SIG-M5 (cell line): ENCODE results near the gene SLC13A2.
"Not testable (repeated sequence)": the region's sequence is repeated elsewhere in the genome, so short reads cannot be mapped to it uniquely, and the experiment has no call there.

ENCODE experiments used
- DNase-seq: peaks from one replicate; lab custom pipeline; 2025; lab: John Stamatoyannopoulos, UW

Gene SLC13A2, protein sequence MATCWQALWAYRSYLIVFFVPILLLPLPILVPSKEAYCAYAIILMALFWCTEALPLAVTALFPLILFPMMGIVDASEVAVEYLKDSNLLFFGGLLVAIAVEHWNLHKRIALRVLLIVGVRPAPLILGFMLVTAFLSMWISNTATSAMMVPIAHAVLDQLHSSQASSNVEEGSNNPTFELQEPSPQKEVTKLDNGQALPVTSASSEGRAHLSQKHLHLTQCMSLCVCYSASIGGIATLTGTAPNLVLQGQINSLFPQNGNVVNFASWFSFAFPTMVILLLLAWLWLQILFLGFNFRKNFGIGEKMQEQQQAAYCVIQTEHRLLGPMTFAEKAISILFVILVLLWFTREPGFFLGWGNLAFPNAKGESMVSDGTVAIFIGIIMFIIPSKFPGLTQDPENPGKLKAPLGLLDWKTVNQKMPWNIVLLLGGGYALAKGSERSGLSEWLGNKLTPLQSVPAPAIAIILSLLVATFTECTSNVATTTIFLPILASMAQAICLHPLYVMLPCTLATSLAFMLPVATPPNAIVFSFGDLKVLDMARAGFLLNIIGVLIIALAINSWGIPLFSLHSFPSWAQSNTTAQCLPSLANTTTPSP

DNA sequence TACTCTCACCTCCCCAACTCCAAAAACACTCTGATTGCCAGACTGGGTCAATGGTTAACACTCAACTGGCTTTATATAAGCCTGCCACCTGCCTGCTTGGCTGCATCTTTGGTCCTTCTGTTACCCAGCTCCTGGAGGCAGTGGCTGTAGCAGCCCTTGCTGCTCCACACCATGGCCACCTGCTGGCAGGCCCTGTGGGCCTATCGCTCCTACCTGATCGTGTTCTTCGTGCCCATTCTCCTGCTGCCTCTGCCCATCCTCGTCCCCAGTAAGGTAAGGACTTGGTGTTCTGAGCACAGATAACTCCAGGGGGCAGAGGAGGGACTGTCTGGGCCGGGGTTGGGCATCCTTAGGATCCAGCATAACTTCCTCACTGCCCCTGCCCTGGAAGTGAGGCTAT lies at the start of gene SLC13A2:
TSS of gene SLC13A2 (plus strand) at position 103 of the 400 bp plus-strand sequence. CDS start at position 172, 69 bp downstream.
- DNase-seq: no peak

DNA sequence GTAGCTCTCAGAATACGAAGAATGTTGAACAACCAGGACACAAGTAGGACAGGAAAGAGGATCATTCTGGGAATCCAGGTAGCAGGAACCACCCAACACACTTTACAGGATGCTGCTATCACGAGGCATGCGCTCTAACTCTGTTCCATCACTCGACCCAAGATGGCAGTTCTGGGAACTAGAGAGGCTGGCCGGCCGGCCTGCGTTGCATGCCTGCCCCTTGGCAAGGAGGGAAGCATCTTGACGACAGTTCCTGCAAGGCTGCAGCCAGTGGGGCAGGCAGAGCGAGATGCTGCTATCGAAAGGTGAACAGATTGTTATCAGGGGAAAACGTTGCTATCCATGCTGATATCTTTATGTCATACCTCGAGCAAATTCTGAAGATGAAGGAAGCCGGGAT lies 48.2 kb upstream of the SLC13A2 start:
- no peak for DNase-seq

DNA sequence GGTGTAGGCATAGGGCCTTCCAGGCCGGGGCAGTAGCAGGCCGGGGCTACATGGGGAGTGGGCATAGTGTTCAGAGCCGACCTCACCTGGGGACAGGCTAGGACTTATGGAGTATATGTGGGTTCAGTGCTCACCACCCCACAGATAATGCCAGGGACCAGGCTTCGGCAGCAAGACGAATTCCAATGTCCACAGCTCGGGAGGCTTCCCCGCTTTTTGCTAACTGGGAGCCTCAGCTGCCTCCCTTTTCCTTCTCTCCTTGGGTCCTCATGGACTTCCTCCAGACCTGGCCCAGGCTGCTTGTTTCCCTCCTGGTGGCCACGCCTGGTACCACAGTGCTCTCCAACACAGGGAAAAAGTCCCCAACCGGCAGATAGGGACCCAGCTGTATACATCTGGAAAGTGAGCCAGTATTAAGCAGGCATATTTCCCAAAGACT lies 47.3 kb upstream of the SLC13A2 start:
- DNase-seq: no peak

DNA sequence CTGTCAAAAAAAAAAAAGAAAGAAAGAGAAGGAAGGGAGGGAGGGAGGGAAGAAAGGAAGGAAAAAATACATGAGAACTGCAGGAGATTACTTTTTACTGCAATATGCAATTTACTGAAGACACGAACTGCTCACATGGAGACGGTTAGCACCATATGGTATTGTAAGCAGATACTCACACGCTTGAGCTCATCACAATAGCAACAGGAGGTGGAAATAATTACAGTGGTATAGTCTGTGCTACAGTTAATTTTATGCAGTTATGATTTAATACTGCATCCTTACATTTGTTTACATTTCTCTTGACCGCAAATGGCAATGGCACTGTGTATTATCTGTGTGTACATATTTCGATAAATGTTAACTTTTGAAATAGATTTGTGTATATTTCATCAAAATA lies 46.1 kb upstream of the SLC13A2 start:
- no peak for DNase-seq

DNA sequence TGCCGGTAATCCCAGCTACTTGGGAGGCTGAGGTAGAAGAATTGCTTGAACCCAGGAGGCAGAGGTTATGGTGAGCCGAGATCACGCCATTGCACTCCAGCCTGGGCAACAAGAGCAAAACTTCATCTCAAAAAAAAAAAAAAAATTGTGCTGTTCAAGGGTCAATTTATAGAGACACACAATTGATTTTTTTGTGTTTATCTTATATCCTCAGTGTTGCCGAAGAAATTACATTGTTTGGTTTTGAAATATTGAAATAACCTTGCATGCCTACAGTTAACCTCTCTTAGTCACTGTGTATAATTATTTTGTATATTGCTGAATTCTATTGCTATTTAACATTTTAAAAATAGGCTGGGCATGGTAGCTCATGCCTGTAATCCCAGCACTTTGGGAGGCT lies 45.5 kb upstream of the SLC13A2 start:
- DNase-seq: not testable (repeated sequence)

DNA sequence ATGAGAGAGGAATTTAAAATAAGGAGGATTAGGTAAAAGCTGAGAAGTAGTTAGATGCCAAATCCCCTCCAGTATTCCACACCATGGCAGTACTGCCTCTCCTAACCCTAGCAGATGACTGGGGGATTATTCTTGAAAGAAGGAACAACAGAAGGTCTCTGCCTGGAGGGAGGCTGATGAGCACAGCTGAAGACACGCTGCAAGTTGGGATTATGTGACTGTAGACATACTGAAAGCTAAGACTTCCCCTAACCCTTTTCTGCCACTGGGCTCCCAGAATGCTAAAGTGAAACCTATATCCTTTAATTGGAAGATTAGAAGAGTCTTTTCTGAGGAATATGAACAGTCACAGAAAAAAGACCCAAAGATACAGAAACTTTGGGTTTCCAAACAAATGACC lies 39.7 kb upstream of the SLC13A2 start:
- DNase-seq: no peak

DNA sequence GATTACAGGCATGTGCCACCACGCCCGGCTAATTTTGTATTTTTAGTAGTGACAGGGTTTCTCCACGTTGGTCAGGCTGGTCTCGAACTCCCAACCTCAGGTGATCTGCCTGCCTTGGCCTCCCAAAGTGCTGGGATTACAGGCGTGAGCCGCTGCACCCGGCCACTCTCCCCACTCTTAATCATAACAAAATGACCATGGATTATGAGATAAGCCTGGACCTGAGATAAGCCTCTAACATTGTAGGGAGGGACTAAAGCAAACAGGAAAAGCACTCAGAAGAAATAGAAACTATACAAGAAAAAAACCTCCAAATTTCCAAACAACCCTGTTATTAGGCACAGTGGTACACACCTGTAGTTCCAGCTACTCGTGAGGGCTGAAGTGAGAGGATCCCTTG lies 39.1 kb upstream of the SLC13A2 start:
- not testable (repeated sequence) for DNase-seq

DNA sequence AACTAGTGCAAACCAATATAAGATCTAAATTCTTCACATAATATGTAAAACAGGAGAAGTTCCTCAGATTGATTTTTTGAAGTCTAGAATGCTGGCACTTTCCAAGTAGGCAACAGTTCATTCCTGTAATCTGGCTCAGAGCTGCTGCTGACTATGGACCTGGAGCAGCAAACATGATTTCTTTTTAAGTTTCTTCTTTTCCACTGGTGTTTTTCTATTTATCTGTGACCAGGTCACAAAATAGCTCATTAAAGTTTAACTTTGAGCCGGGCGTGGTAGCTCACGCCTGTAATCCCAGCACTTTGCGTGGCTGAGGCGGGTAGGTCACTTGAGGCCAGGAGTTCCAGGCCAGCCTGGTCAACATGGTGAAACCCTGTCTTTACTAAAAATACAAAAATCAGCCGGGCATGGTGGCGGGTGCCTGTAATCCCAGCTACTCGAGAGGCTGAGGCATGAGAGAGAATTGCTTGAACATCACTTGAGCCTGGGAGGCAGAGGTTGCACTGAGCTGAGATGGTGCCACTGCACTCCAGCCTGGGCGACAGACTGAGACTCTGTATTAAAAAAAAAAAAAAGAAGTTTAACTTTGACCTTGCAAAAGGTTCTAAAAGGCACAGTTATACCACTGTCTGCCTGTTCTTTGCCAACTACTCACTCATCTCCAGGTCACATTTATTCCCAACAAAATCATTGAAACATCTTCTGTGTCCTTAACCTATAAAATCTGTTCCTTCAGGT lies 29.4 kb upstream of the SLC13A2 start:
- no peak for DNase-seq

DNA sequence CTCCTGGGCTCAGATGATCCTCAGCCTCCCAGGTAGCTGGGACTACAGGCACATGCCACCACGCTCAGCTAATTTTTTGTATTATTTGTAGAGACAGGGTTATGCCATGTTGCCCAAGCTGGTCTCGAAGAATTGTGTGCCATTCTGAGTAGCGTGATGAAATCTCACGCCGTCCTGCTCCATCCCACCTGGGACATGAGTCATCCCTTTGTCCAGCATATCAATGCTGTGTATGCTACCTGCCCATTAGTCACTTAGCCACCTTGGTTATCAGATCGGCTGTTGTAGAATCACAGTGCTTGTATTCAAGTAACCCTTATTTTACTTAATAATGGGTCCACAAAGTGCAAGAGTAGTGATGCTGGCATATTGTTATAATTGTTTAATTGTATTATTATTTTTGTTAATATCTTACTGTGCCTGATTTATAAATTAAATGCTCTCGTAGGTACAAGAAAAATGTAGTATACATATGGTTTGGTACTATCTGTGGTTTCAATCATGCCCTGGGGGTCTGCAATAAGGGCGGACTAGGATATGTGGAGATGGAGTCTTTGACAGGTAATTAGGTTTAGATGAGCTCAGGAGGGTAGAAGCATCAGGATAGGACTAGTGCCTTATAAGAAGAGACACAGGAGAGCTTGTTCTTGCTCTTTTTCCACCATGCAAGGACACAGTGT lies 26.6 kb upstream of the SLC13A2 start:
- DNase-seq: no peak

DNA sequence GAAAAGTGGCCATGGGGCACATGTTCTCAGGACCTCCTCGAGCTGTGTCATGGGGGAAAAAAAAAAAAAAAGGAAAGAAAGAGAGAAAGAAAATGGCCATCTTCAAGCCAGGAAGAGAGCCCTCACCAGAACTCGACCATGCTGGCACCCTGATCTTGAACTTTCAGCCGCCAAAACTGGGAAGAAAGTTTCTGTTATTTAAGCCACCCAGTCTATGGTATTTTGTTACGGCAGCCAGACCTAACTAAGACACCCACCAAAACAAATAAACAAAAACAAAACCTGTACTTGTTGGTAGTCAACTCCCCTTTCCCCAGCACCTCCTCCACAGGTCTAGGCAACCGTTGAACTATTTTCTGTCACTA lies 26.1 kb upstream of the SLC13A2 start:
- DNase-seq: no peak

DNA sequence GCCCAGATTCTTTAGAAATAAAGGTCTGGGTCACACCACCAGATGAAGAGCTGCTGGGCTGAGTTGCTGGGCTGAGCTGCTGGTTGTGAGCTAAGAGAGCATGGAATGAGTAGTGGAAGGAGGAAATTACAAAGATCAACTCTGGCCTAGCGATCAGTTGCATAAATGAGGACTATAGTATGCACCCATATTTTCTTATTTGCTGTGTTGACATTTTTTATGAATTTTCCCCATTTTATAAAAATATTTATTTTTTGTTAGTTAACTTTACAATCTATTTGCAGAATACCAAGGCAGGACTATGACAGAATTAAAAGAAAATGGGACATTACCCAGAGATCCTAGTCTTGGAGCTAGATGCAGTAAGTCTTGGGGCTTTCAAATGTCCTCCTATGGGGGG lies 23.6 kb upstream of the SLC13A2 start:
- no peak for DNase-seq

DNA sequence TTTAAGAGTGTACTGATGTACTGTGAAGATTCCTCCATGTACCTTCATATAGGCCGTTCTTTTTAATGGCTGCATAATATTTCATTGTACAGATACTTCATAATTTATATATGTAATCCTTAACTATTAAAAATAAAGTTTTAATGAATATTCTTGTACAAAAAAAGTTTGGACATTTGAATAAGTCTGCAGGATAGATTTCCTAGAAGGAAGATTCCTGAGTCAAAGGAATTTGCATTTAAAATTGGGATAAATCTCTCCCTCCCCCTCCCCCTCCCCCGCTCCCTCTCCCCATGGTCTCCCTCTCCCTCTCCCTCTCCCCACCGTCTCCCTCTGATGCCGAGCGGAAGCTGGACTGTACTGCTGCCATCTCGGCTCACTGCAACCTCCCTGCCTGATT lies 15.6 kb upstream of the SLC13A2 start:
- DNase-seq: no peak

DNA sequence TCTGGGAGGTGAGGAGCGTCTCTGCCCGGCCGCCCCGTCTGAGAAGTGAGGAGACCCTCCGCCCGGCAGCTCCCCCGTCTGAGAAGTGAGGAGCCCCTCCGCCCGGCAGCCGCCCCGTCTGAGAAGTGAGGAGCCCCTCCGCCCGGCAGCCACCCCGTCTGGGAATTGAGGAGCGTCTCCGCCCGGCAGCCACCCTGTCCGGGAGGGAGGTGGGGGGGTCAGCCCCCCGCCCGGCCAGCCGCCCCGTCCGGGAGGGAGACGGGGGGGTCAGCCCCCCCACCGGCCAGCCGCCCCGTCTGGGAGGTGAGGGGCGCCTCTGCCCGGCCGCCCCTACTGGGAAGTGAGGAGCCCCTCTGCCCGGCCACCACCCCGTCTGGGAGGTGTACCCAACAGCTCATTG lies 14.6 kb upstream of the SLC13A2 start:
- not testable (repeated sequence) for DNase-seq

DNA sequence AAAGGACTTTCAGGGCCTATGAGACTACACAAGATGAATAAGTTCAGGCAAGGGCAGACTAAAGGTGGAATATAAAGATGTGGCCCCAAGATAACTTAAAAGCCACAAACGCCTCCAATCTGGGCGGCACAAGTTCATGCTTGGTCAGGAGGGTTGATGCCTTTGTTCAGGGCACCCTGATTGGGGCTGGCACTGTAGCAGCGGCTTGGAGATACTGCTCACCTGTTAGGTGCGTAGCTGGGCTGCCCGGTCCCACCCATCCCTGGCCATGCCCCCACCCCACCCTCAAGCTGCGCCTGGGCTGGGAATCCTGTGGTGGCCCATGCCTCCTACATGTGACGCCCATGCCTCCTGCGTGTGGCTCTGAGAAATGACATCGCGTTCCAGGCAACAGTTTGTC lies 12.5 kb upstream of the SLC13A2 start:
- no peak for DNase-seq

DNA sequence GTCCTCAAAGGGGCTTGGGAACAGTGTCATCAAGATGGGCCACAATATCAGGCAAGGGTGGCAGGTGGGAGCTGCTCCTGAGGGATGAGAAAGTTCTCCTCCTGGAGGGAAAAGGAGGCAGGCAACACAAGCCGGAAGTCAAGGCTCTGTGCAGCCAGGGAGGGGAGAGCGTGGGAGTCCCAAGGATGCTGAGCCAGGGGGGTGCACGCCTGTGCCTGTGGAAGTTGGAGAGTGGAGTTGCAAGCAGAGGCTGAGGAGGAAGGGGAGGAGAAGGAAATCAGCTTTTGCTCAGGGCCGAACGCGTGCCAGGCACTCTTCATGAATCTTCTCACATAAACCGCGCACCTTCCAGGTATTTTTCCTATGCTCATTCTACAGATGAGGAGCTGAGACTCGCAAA lies 7.4 kb upstream of the SLC13A2 start:
- no peak for DNase-seq

DNA sequence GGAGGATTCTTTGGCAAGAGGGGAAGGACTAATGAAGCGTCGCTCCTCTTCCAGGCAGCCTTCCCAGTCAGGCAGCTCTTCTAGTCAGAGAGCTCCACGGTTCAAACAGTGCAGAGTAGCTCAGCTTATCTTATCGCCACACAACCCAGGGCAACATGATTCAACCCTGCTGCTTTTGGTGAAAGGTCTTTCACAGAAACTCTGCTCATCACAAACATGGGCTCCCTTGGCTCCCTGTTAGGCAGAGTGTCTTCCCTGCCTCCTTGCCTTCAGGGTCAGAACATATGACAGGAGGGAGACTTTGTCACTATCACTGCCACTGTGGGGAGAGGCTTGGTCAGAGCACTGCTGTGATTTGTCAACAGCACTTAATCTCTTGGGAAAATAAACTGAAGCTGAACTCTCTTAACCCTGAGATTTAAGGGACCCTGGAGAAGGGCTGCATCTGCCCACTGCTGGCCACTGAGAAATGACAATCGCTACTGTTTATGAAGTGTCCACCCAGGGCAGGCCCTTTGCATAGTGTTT lies 6.9 kb upstream of the SLC13A2 start:
- DNase-seq: no peak

DNA sequence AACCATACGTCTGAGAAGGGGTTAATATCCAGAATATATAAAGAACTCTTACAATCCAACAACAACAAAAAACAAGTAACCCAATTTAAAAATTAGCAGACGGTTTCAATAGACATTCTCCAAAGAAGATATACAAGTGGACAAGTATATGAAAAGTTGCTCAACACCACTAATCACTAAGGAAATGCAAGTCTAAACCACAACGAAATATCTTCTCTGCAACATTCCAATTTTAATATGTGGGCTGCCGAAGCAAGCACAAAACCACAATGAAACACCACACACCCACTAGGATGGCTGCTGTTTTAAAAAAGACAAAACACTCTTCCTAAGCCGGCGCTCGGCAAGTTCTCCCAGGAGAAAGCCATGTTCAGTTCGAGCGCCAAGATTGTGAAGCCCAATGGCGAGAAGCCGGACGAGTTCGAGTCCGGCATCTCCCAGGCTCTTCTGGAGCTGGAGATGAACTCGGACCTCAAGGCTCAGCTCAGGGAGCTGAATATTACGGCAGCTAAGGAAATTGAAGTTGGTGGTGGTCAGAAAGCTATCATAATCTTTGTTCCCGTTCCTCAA lies 5.9 kb upstream of the SLC13A2 start:
- DNase-seq: no peak

DNA sequence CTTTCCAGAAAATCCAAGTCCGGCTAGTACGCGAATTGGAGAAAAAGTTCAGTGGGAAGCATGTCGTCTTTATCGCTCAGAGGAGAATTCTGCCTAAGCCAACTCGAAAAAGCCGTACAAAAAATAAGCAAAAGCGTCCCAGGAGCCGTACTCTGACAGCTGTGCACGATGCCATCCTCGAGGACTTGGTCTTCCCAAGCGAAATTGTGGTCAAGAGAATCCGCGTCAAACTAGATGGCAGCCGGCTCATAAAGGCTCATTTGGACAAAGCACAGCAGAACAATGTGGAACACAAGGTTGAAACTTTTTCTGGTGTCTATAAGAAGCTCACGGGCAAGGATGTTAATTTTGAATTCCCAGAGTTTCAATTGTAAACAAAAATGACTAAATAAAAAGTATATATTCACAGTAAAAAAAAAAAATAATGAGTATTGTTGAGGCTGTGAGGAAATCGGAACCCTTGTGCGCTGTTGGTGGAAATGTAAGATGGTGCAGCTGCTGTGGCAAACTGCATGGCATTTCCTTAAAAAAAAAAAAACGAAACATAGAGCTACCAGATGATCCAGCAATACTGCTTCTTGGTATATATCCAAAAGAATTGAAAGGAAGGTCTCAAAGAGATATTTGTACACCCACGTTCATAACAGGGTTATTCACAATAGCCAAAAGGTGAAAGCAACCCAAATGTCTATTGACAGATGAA lies 5.3 kb upstream of the SLC13A2 start:
- DNase-seq: not testable (repeated sequence)

DNA sequence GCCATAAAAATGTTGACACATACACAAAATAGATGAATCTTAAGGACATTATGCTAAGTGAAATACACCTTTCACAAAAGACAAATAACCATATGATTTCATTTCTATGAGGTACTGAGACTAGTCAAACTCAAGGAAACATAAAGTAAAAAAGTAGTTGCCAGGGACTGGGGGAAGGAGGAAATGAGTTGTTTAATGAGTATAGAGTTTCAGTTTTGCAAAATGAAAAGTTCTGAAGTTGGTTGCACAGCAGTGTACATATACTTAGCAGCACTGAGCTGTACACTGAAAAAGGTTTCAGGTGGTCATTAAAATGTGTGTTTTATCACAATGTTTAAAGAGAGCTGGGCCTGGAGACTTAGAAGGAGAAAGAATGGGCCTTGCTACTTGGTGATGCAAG lies 4.7 kb upstream of the SLC13A2 start:
- DNase-seq: no peak

DNA sequence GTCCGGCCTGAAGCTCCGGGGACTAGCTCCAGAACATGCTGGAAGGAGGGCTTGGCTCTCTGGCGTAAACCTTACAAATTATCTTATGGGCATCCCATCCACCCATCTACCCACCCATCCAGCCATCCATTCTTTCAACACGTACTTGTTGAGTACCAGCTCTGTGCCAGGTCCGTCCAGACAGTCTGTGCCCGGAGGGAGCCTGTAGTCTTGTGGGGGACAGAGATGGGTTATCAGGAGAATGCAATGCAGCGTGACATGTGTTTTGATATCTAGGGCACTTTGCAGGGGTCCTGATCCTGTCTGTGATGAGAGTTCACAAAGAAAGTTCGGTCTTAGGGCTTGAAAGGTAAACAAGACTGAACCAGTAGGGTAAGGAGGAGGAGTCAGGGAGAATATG lies 4.1 kb upstream of the SLC13A2 start:
- no peak for DNase-seq

DNA sequence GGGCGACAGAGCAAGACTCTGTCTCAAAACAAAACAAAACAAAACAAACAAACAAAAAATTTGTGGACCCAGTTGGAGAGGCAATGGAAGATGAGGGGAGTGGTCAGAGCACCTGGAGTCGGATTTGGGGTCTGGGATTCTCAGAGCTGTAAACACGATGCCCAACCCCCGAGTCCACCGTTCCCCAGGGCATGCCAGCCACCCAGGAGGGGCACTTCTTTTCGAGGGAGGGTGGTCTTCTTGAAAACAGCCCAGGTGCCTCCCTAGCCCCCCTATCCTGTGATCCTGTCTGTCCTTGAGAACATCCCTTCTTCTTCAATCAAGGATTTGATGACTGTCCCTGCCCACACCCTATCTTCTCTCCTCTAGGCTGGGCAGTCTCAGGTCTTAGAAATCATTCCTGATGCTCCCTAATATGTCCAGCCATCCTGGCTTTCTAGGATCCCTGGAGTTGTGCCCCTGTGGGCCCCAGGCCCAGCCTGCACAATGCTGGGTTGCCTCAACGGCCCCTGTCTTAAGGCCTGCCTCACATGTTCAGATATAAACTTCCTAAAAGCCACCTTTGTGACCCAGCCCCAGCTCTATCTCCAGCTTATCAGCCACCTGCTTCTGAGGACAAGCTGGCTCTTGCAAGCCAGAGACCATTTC lies 3.1 kb upstream of the SLC13A2 start:
- DNase-seq: no peak
